ENCODE measurements around the gene ZNF431.

- TF ChIP-seq POLR2AphosphoS5 (IDR thresholded peaks at IDR 0.05) (no peak), CTCF (IDR thresholded peaks at IDR 0.05) (no peak), POLR2A (IDR thresholded peaks at IDR 0.05) (no peak), EP300 (IDR thresholded peaks at IDR 0.05) (no peak)
Observed at GRCh38 chr19:21233691-21234090, 91.9 kb downstream of the ZNF431 start.

Data from gastroesophageal sphincter (tissue), 3 donors.